Small intestine (tissue), 7 donors: ENCODE data around the gene A2M. TPM values are rescaled to one million over a fixed set of nuclear protein-coding genes. Genes with fewer than 3 reads are reported as not detected.

Experiments
- DNase-seq, 2 donors: peaks; one replicate each; pipeline versions ENCODE4 v3.0.0 to v3.0.0-alpha.2; 2013
- FAIRE-seq: peaks from 2 replicates; lab custom pipeline; 2012; peaks lifted over from hg19 to GRCh38; lab: Jason Lieb, UNC
- H3K27ac ChIP-seq, 3 donors: one replicate each; pipeline ENCODE4 v1.5.1; 2013; ENCODE audit warnings: low read length in 2 of 3, mild to moderate bottlenecking in 2 of 3, control low read depth in 1 of 3, inconsistent platforms in 1 of 3, low read depth in 1 of 3, moderate library complexity in 1 of 3
- H3K27me3 ChIP-seq, 3 donors: one replicate each; pipeline ENCODE4 v1.6.1; 2013; ENCODE audit warnings: low read length in 3 of 3, inconsistent platforms in 1 of 3; ENCODE audit not compliant: control insufficient read depth in 3 of 3, insufficient read depth in 3 of 3
- H3K36me3 ChIP-seq, 3 donors: one replicate each; pipeline ENCODE4 v1.6.1; 2013; ENCODE audit warnings: low read length in 3 of 3, inconsistent platforms in 1 of 3, low read depth in 1 of 3, mild to moderate bottlenecking in 1 of 3, moderate library complexity in 1 of 3; ENCODE audit not compliant: control insufficient read depth in 3 of 3, insufficient read depth in 2 of 3
- H3K4me1 ChIP-seq, 3 donors: one replicate each; pipeline ENCODE4 v1.6.1; 2013; ENCODE audit warnings: low read length in 2 of 3, inconsistent platforms in 1 of 3, low read depth in 1 of 3, mild to moderate bottlenecking in 1 of 3, moderate library complexity in 1 of 3; ENCODE audit not compliant: control insufficient read depth in 3 of 3, insufficient read depth in 2 of 3
- H3K4me3 ChIP-seq, 3 donors: one replicate each; pipeline ENCODE4 v1.5.1; 2013; ENCODE audit warnings: low read length in 3 of 3, control low read depth in 1 of 3, inconsistent platforms in 1 of 3, low read depth in 1 of 3, mild to moderate bottlenecking in 1 of 3, moderate library complexity in 1 of 3
- H3K9me3 ChIP-seq, 2 donors: one replicate each; pipeline ENCODE4 v1.6.1; 2013; ENCODE audit warnings: low read depth in 1 of 2, low read length in 1 of 2; ENCODE audit not compliant: control insufficient read depth in 2 of 2, insufficient read depth in 1 of 2
- WGBS, 3 donors: extraction: QIAGEN DNeasy Blood & Tissue Kit; methylation state at CpG; one replicate each; pipeline ENCODE4 v1.1.7; 2013; 5-methylcytosine and 5-hydroxymethylcytosine counted together
- polyA plus RNA-seq, 4 donors: library from polyadenylated mRNA; stranded (reverse) in 3 of 4; unstranded in 1 of 4; fragments of 200-250 nt in 3 of 4; fragments of 120-200 nt in 1 of 4; gene quantifications; one replicate each; pipeline versions ENCODE4 v1.2.1 to v1.2.3, GENCODE V29; 2013
- donor health status: healthy with polysubstance abuse.
- donor health status: control.
- donor health status: control.
- donor health status: Bipolar disorder and iron deficiency.
- donor health status: healthy.

Gene A2M
- polyA plus RNA-seq, 4 donors: 4.7 to 93.5 (median 42.1) TPM

DNA sequence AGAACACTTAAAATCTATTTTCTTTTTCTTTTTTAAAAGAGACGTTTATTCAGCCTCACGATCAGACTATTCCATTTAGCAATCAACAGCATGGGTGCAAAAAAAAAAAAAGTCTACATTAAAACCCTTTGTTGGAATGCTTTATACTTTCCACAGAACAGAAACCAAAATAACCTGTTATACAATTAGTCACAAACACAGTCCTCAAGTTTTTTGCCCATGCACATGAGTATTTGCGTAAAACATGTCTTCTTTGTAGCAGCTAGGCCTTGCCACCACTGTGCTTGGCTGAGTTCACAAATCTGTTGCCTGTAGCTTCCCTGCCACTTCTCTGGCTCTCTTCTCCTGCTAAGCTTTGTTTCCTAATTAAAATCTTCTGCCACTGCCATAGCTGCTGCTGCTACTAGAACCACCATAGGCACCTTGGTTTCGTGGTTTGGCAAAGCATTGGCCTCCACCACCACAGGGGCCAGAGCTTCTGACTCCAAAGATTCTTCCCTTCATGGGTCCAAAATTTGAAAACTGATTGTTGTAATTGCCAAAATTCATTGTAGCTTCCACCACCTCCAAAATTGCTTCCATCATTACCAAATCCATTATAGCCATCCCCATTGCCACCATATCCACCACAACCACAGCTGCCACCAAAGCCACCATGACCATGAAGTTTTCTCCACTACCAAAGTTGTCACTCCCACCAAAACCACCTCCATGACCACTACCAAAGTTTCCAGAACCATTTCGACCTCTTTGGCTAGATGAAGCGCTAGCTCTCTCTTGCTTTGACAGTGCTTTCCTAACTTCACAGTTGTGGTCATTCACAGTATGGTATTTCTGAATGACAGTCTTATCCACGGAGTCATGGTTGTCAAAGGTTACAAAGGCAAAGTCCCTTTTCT is 88.3 kb downstream of the A2M start:
- Histone ChIP-seq H3K4me3 (no peak overlapping the region), H3K27ac (peak overlapping the region in 1 of 3 donors; percentile 22), H3K27me3 (no peaks in the 10 kb centered on the region), H3K9me3 (no peaks in the 10 kb centered on the region), H3K4me1 (no peaks in the 10 kb centered on the region), H3K36me3 (no peaks in the 10 kb centered on the region)
- no peak for DNase-seq
- peak; percentile 23 for FAIRE-seq
- 80 to 87% (median 84%) methylated on average over 7 of the region's 7 CpGs for WGBS, 3 donors

- Histone ChIP-seq H3K9me3 (no peaks in the 10 kb centered on the region), H3K27me3 (no peaks in the 10 kb centered on the region), H3K4me3 (no peak overlapping the region), H3K4me1 (no peaks in the 10 kb centered on the region), H3K27ac (peak overlapping the region in 1 of 3 donors; percentile 45), H3K36me3 (no peaks in the 10 kb centered on the region)
- DNase-seq (no peak), FAIRE-seq (no peak)
- WGBS, 3 donors: 87 to 90% (median 89%) methylated on average over 2 of the region's 2 CpGs
These were observed 91.2 kb downstream of the A2M start for GRCh38 chr12:9024512-9024911.

DNA sequence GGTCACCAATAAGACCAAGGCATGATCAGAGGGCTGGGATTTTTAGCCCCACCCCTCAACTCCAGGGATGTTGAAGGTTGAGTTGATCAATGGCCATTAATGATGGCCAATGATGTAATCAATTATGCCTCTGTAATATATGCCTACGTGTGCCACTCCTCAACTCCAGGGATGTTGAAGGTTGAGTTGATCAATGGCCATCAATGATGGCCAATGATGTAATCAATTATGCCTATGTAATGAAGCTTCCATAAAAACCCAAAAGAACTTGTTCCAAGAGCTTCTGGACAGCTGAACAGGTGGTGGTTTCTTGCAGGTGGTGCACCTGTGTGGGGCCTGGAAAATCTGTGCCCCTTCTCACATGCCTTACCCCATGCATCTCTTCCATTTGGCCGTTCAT is 93.1 kb downstream of the A2M start:
- Histone ChIP-seq H3K4me3 (no peak overlapping the region), H3K27ac (no peak overlapping the region), H3K36me3 (no peaks in the 10 kb centered on the region), H3K4me1 (no peaks in the 10 kb centered on the region), H3K9me3 (no peaks in the 10 kb centered on the region), H3K27me3 (no peaks in the 10 kb centered on the region)
- DNase-seq (no peak), FAIRE-seq (no peak)
- WGBS, 3 donors: 74 to 95% (median 85%) methylated on average over 2 of the region's 2 CpGs

Other genes with a start within 250 kb of the A2M start
- gene PHC1, start 201.4 kb downstream of the A2M start, polyA plus RNA-seq: 10 to 100 TPM in 2 of 4 donors, 1 to 10 TPM in 2; 3.2 to 22.4 (median 7.1) TPM
- gene M6PR, start 166.3 kb downstream of the A2M start, polyA plus RNA-seq: 100 to 1,000 TPM in 1 of 4 donors, 10 to 100 TPM in 3; 25.9 to 169 (median 40.7) TPM
- 1 to 10 TPM in 3 of 4 donors, not detected in 1; 1.4 to 1.7 (median 1.6) TPM for gene KLRG1, start 126.4 kb downstream of the A2M start, polyA plus RNA-seq
- under 1 TPM in 2 of 4 donors, not detected in 2; 0.06 to 0.16 TPM for gene PZP, start 92.5 kb upstream of the A2M start, polyA plus RNA-seq